Transverse colon (tissue), 4 donors: ENCODE results near the gene CLASRP. TPM values are rescaled to one million over a fixed set of nuclear protein-coding genes. Genes with fewer than 3 reads are reported as not detected.

ENCODE experiments used
- DNase-seq: peaks from one replicate; pipeline ENCODE4 v3.0.0-alpha.2; 2019
- H3K27ac ChIP-seq, 4 donors: fragments of 200-600 bp; sonication (generic); 2 replicates each; pipeline ENCODE4 v1.5.1; 2016 to 2018; ENCODE audit warnings: inconsistent platforms in 4 of 4
- H3K27me3 ChIP-seq: fragments of 200-600 bp; sonication (generic); 2 replicates; pipeline ENCODE4 v1.5.1; 2017; ENCODE audit warnings: inconsistent platforms
- H3K36me3 ChIP-seq, 4 donors: fragments of 200-600 bp; sonication (generic); 2 replicates each; pipeline ENCODE4 v1.5.1; 2017 to 2019; ENCODE audit warnings: inconsistent platforms in 4 of 4
- H3K4me1 ChIP-seq, 4 donors: fragments of 200-600 bp; sonication (generic); 2 replicates each; pipeline ENCODE4 v1.5.1; 2017 to 2020; ENCODE audit warnings: inconsistent platforms in 4 of 4
- H3K4me3 ChIP-seq, 4 donors: fragments of 200-600 bp; sonication (generic); 1 replicate in 1 of 4; 2 replicates in 3 of 4; pipeline versions ENCODE4 v1.5.1 to v1.6.1; 2017 to 2019; ENCODE audit warnings: inconsistent platforms in 4 of 4
- H3K9me3 ChIP-seq, 2 donors: fragments of 200-600 bp; sonication (generic); 2 replicates each; pipeline ENCODE4 v1.5.1; 2017 to 2019; ENCODE audit warnings: inconsistent platforms in 2 of 2
- EP300 ChIP-seq: sonication (generic); formaldehyde crosslinking; IDR thresholded peaks from one replicate; pipeline ENCODE4 v1.6.1; 2017; ENCODE audit warnings: antibody characterized with exemption, low read depth
- POLR2A ChIP-seq: fragments of 450-650 bp; IDR thresholded peaks from one replicate; pipeline ENCODE4 v1.6.1; 2016; ENCODE audit warnings: antibody characterized with exemption, mild to moderate bottlenecking, moderate library complexity
- POLR2AphosphoS5 ChIP-seq, 3 donors: sonication (generic); formaldehyde crosslinking; IDR thresholded peaks; one replicate each; pipeline ENCODE4 v1.6.1; 2016; ENCODE audit warnings: antibody characterized with exemption in 3 of 3
- WGBS, 2 donors: methylation state at CpG; one replicate each; pipeline ENCODE4 v1.1.5; 2018; ENCODE audit warnings: low coverage in 1 of 2; 5-methylcytosine and 5-hydroxymethylcytosine counted together
- in situ Hi-C, 4 donors: fragments of 200-750 bp; cut with MboI; loops; one replicate each; pipeline versions ENCODE4 v1.15.0 to v1.15.1; 2017; ENCODE audit warnings: low sequenced_read_pairs in 3 of 4, low pct_ligation_motif_present in 1 of 4, low pct_unique_long_range_greater_than_20kb in 1 of 4
- intact Hi-C: fragments of 100-400 bp; cut with DNase I; formaldehyde crosslinking; loops from one replicate; pipeline ENCODE4 v1.15.1; 2023; ENCODE audit warnings: low total_unique reads
- total RNA-seq, 4 donors: library from RNA; depleted of rRNA; stranded (reverse); fragments of >200 nt; gene quantifications; one replicate each; pipeline ENCODE4 v1.1.0, GENCODE V29; 2016
- TF ChIP-seq, protein P1 (sequence below), 5 experiments: fragments of 200-600 bp in 3 of 5; fragments of 450-650 bp in 2 of 5; sonication (generic) in 3 of 5; IDR thresholded peaks; 1 replicate in 2 of 5; 2 replicates in 3 of 5; pipeline ENCODE4 v1.5.1; 2016 to 2017; ENCODE audit warnings: antibody characterized with exemption in 5 of 5, inconsistent platforms in 3 of 5, mild to moderate bottlenecking in 2 of 5, moderate library complexity in 1 of 5

CLASRP gene
- total RNA-seq, 4 donors from 2014 or later, result 82.6 to 382 (median 100) TPM

DNA sequence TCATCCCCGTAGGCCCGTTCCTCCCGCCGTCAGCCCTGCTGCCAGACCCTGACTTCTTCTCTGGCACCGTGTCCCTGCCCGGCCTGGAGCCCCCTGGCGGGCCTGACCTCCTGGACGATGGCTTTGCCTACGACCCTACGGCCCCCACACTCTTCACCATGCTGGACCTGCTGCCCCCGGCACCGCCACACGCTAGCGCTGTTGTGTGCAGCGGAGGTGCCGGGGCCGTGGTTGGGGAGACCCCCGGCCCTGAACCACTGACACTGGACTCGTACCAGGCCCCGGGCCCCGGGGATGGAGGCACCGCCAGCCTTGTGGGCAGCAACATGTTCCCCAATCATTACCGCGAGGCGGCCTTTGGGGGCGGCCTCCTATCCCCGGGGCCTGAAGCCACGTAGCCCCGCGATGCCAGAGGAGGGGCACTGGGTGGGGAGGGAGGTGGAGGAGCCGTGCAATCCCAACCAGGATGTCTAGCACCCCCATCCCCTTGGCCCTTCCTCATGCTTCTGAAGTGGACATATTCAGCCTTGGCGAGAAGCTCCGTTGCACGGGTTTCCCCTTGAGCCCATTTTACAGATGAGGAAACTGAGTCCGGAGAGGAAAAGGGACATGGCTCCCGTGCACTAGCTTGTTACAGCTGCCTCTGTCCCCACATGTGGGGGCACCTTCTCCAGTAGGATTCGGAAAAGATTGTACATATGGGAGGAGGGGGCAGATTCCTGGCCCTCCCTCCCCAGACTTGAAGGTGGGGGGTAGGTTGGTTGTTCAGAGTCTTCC is 1.3 kb upstream of the CLASRP start:
- TF ChIP-seq EP300 (no peak), POLR2A (no peak), POLR2AphosphoS5 (IDR thresholded peaks at IDR 0.05) (no peak)
- TF ChIP-seq, protein P1, sequence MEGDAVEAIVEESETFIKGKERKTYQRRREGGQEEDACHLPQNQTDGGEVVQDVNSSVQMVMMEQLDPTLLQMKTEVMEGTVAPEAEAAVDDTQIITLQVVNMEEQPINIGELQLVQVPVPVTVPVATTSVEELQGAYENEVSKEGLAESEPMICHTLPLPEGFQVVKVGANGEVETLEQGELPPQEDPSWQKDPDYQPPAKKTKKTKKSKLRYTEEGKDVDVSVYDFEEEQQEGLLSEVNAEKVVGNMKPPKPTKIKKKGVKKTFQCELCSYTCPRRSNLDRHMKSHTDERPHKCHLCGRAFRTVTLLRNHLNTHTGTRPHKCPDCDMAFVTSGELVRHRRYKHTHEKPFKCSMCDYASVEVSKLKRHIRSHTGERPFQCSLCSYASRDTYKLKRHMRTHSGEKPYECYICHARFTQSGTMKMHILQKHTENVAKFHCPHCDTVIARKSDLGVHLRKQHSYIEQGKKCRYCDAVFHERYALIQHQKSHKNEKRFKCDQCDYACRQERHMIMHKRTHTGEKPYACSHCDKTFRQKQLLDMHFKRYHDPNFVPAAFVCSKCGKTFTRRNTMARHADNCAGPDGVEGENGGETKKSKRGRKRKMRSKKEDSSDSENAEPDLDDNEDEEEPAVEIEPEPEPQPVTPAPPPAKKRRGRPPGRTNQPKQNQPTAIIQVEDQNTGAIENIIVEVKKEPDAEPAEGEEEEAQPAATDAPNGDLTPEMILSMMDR (IDR thresholded peaks at IDR 0.05), result no peak
- no peak for DNase-seq
- peaks cover 0 to 18% (median 8%) of the 10 kb centered on the region in 4 donors for H3K36me3 ChIP-seq
- H3K4me3 ChIP-seq, result peak overlapping the region in 1 of 4 donors; percentile 100
- H3K9me3 ChIP-seq, result no peaks in the 10 kb centered on the region
- no peaks in the 10 kb centered on the region for H3K27me3 ChIP-seq
- H3K4me1 ChIP-seq, result peaks cover 18 to 34% (median 21%) of the 10 kb centered on the region in 4 donors
- 89 to 97% methylated on average over 9 to 23 of the region's 37 CpGs for WGBS, 2 donors
- peak overlapping the region in 1 of 4 donors; percentile 100 for H3K27ac ChIP-seq
- in situ Hi-C loops, result no loop called here
- intact Hi-C loops, result no loop called here

GRCh38 chr19:45040059-45040771 is 1.4 kb downstream of the CLASRP start:
- intact Hi-C loops (loop anchor here (5.0 kb wide), 1 partner anchor 37 kb away; the partner anchor contains the start of genes GEMIN7 and ZNF296), in situ Hi-C loops (no loop called here)
- Histone ChIP-seq H3K9me3 (no peaks in the 10 kb centered on the region), H3K36me3 (peaks cover 0 to 32% (median 13%) of the 10 kb centered on the region in 4 donors), H3K4me1 (peaks cover 18 to 41% (median 27%) of the 10 kb centered on the region in 4 donors), H3K27ac (peak overlapping the region; percentile 96 to 100 (median 99)), H3K27me3 (no peaks in the 10 kb centered on the region), H3K4me3 (peak overlapping the region in 2 of 4 donors; percentile 89 to 100)
- 70 to 76% methylated on average over 4 to 19 of the region's 19 CpGs for WGBS, 2 donors
- DNase-seq, result no peak
- TF ChIP-seq POLR2AphosphoS5 (IDR thresholded peaks at IDR 0.05), result no peak
- TF ChIP-seq, protein P1 (IDR thresholded peaks at IDR 0.05), result no peak
- no peak for TF ChIP-seq EP300
- TF ChIP-seq POLR2A, result no peak

GRCh38 chr19:45041125-45041524 is 2.3 kb downstream of the CLASRP start:
- Histone ChIP-seq H3K4me1 (peaks cover 18 to 50% (median 36%) of the 10 kb centered on the region in 4 donors), H3K9me3 (no peaks in the 10 kb centered on the region), H3K36me3 (peaks cover 0 to 32% (median 16%) of the 10 kb centered on the region in 4 donors), H3K27me3 (no peaks in the 10 kb centered on the region), H3K4me3 (no peak overlapping the region), H3K27ac (peak overlapping the region in 1 of 4 donors; percentile 14)
- in situ Hi-C loops, result no loop called here
- intact Hi-C loops, result loop anchor here (5.0 kb wide), 1 partner anchor 36 kb away; the partner anchor contains the start of genes GEMIN7 and ZNF296
- WGBS, 2 donors, result 69 to 79% methylated on average over 2 to 6 of the region's 6 CpGs
- TF ChIP-seq, protein P1 (IDR thresholded peaks at IDR 0.05), result no peak
- no peak for TF ChIP-seq EP300
- TF ChIP-seq POLR2A, result no peak
- no peak for TF ChIP-seq POLR2AphosphoS5 (IDR thresholded peaks at IDR 0.05)
- DNase-seq, result no peak
